Measurements from ENCODE around the gene RAP1GAP. TPM values are rescaled to one million over a fixed set of nuclear protein-coding genes. Genes with fewer than 3 reads are reported as not detected.
"Not testable (repeated sequence)": the region's sequence is repeated elsewhere in the genome, so short reads cannot be mapped to it uniquely, and the experiment has no call there.

Gene RAP1GAP
- total RNA-seq, 1 experiment from 2014 or later: 13.4 TPM

- POLR2A ChIA-PET: no interaction called here
- Histone ChIP-seq H3K9me2 (ENCODE audit: insufficient read depth) (no peaks in the 10 kb centered on the region), H3K4me3 (replicated peaks in 1 of 2; ENCODE audit: low read depth in 1 of 2, low read length in 2 of 2) (no peak overlapping the region), H2AFZ (ENCODE audit: low read depth, low read length, poor library complexity, severe bottlenecking) (no peak overlapping the region), H3K27ac (ENCODE audit: low read depth, low read length) (no peak overlapping the region), H3K9ac (ENCODE audit: low read length) (no peak overlapping the region), H3K27me3 (ENCODE audit: insufficient read depth, low read length) (no peaks in the 10 kb centered on the region), H3K36me3 (ENCODE audit: control insufficient read depth in 1 of 2, insufficient read depth in 2 of 2, low read length in 2 of 2) (no peaks in the 10 kb centered on the region), H4K20me1 (ENCODE audit: insufficient read depth) (no peaks in the 10 kb centered on the region), H3K79me2 (ENCODE audit: insufficient read depth, low read length) (no peaks in the 10 kb centered on the region), H3K4me2 (ENCODE audit: low read length) (no peak overlapping the region), H3K9me3 (ENCODE audit: control insufficient read depth in 1 of 2, insufficient read depth in 1 of 2, low read depth in 1 of 2, low read length in 2 of 2) (no peaks in the 10 kb centered on the region), H3K4me1 (ENCODE audit: control insufficient read depth in 1 of 2, insufficient read depth in 2 of 2, low read length in 2 of 2) (peaks cover 7 to 20% of the 10 kb centered on the region in 2 experiments; a peak in 3 of 4 replicates)
- CTCF ChIA-PET: no interaction called here
- BruUV-seq (replicated peaks): no TSS peak
- intact Hi-C loops (cut with micrococcal nuclease): no loop called here
- ATAC-seq (no peak), DNase-seq (ENCODE audit: low read depth, low spot score) (no peak)
- RAD21 ChIA-PET (ENCODE audit: low non-redundant PET in 1 of 2, low total read pairs in 2 of 2, uncharacterized antibody in 2 of 2, unreplicated experiment in 2 of 2): no interaction called here
- no peak for TF ChIP-seq RAD21 (IDR thresholded peaks at IDR 0.05; ENCODE audit: low read depth)
- no peak for TF ChIP-seq EZH2phosphoT487 (IDR thresholded peaks at IDR 0.05; ENCODE audit: borderline replicate concordance)
- no peak for TF ChIP-seq SRF (IDR thresholded peaks at IDR 0.05; ENCODE audit: low read depth)
- no peak for TF ChIP-seq EZH2 (IDR thresholded peaks at IDR 0.05)
- no peak for TF ChIP-seq SP1 (IDR thresholded peaks at IDR 0.05; ENCODE audit: low read depth)
- TF ChIP-seq ZFX (IDR thresholded peaks at IDR 0.05): no peak
- TF ChIP-seq SIN3A (IDR thresholded peaks at IDR 0.05; ENCODE audit: low read depth): no peak
- TF ChIP-seq MAX (IDR thresholded peaks at IDR 0.05): no peak
- no peak for TF ChIP-seq EGR1 (IDR thresholded peaks at IDR 0.05; ENCODE audit: low read depth)
- no peak for TF ChIP-seq CBX3 (IDR thresholded peaks at IDR 0.05; ENCODE audit: low read depth)
- TF ChIP-seq POLR2AphosphoS5 (IDR thresholded peaks at IDR 0.05; ENCODE audit: low read depth, low read length): no peak
- TF ChIP-seq YY1 (IDR thresholded peaks at IDR 0.05; ENCODE audit: extremely low read depth, insufficient replicate concordance, low read depth, low read length): no peak
- no peak for TF ChIP-seq CEBPB (IDR thresholded peaks at IDR 0.05; ENCODE audit: low read depth)
- TF ChIP-seq ELF1 (IDR thresholded peaks at IDR 0.05; ENCODE audit: borderline replicate concordance, low read depth): no peak
- no peak for TF ChIP-seq JUND (IDR thresholded peaks at IDR 0.05)
- no peak for TF ChIP-seq CTCF (IDR thresholded peaks at IDR 0.05 in 2 of 3, conservative IDR thresholded peaks at IDR 0.05 in 1 of 3; ENCODE audit: borderline replicate concordance in 1 of 3, insufficient read depth in 1 of 3, low read depth in 2 of 3, low read length in 2 of 3)
- TF ChIP-seq TCF7L2 (IDR thresholded peaks at IDR 0.05; ENCODE audit: borderline replicate concordance, extremely low read depth, insufficient read depth, insufficient read length): no peak
- no peak for TF ChIP-seq ZNF274 (IDR thresholded peaks at IDR 0.05; ENCODE audit: low read depth, low read length)
- TF ChIP-seq POLR2A (IDR thresholded peaks at IDR 0.05; ENCODE audit: borderline replicate concordance, extremely low read depth, insufficient read depth, insufficient read length): no peak
Observed at GRCh38 chr1:21631944-21632887, 36.9 kb downstream of the RAP1GAP start.

GRCh38 chr1:21631590-21631943, 37.6 kb downstream of the RAP1GAP start:
- H3K27ac ChIP-seq (ENCODE audit: low read depth, low read length); H2AFZ ChIP-seq (ENCODE audit: low read depth, low read length, poor library complexity, severe bottlenecking); POLR2A ChIA-PET; H3K9ac ChIP-seq (ENCODE audit: low read length); ATAC-seq; DNase-seq (ENCODE audit: low read depth, low spot score); H3K9me2 ChIP-seq (ENCODE audit: insufficient read depth); RAD21 ChIA-PET (ENCODE audit: low non-redundant PET in 1 of 2, low total read pairs in 2 of 2, uncharacterized antibody in 2 of 2, unreplicated experiment in 2 of 2); intact Hi-C loops (cut with micrococcal nuclease); H3K27me3 ChIP-seq (ENCODE audit: insufficient read depth, low read length); CTCF ChIA-PET; H3K4me3 ChIP-seq (replicated peaks in 1 of 2; ENCODE audit: low read depth in 1 of 2, low read length in 2 of 2); H3K36me3 ChIP-seq (ENCODE audit: control insufficient read depth in 1 of 2, insufficient read depth in 2 of 2, low read length in 2 of 2); BruUV-seq (replicated peaks); H4K20me1 ChIP-seq (ENCODE audit: insufficient read depth); H3K4me2 ChIP-seq (ENCODE audit: low read length); H3K79me2 ChIP-seq (ENCODE audit: insufficient read depth, low read length); H3K9me3 ChIP-seq (ENCODE audit: control insufficient read depth in 1 of 2, insufficient read depth in 1 of 2, low read depth in 1 of 2, low read length in 2 of 2): not testable (repeated sequence)
- peaks cover 13 to 27% of the 10 kb centered on the region in 2 experiments for H3K4me1 ChIP-seq (ENCODE audit: control insufficient read depth in 1 of 2, insufficient read depth in 2 of 2, low read length in 2 of 2)

All from HCT116 (cell line).